Measurements from ENCODE around the gene TP53INP2.
"Not testable (repeated sequence)": the region's sequence is repeated elsewhere in the genome, so short reads cannot be mapped to it uniquely, and the experiment has no call there.

Gene TP53INP2, protein sequence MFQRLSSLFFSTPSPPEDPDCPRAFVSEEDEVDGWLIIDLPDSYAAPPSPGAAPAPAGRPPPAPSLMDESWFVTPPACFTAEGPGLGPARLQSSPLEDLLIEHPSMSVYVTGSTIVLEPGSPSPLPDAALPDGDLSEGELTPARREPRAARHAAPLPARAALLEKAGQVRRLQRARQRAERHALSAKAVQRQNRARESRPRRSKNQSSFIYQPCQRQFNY

DNA sequence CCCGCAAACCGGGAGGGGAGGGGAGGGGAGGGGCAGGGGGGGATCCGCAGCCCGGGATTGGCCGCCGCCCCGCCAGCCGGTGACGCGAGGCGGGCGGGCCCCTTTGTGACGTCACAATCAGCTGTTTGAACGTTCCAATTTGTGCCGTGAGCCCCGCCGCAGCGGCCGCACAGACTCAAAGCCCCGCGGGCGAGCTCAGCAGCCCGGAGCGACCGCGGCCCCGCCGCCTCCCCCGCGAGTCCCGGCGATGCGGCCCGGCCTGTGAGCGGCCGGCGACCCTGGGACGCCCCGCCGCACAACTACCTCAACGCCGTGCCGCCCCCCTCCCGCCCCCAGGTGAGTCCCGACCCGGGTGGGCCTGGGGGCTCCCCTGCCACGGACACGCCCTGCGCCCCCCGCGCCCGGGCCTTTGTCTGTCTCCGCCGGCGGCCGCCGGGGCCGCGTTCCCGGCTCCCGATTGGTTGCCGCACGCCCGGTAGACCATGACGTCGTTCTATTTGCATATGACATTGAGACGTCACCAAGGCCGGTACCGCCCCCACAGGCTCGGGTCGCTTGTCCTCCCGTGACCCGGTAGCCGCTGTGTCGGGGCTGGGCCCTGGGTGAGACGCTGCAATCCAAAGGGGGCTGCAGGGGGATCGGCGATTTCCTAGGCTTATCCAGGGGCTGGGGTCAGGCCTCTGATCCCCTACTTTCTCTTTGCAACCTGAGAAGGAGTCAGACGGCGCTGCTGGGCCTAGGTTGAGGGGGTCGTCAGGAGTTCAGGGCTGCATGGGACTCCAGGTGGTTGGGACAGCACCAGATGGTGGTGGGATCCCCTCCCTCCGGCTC is at the start of gene TP53INP2:
TSS of gene TP53INP2 (plus strand) at position 168 of the 831 bp plus-strand sequence. CDS start 4,396 bp downstream, outside the sequence.
- Histone ChIP-seq H3K27me3 (ENCODE audit: control insufficient read depth, insufficient read depth, low read length) (peaks cover 14% of the 10 kb centered on the region), H3K4me3 (ENCODE audit: low read depth, low read length) (peak within 1 kb of the TSS; percentile 84), H3K9me3 (ENCODE audit: control insufficient read depth, insufficient read depth, low read length) (no peaks in the 10 kb centered on the region), H3K36me3 (ENCODE audit: control insufficient read depth, insufficient read depth, low read length) (no peaks in the 10 kb centered on the region), H3K4me1 (ENCODE audit: control insufficient read depth, insufficient read depth, low read length) (peaks cover 12% of the 10 kb centered on the region), H3K9ac (ENCODE audit: low read depth, low read length) (peak within 1 kb of the TSS; percentile 60)

DNA sequence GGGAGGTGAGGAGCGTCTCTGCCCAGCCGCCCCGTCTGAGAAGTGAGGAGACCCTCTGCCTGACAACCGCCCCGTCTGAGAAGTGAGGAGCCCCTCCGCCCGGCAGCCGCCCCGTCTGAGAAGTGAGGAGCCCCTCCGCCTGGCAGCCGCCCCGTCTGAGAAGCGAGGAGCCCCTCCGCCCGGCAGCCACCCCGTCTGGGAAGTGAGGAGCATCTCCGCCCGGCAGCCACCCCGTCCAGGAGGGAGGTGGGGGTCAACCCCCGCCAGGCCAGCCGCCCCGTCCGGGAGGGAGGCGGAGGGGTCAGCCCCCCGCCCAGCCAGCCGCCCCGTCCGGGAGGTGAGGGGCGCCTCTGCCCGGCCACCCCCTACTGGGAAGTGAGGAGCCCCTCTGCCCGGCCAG is 45.5 kb upstream of the TP53INP2 start:
- H3K9ac ChIP-seq (ENCODE audit: low read depth, low read length); H3K4me3 ChIP-seq (ENCODE audit: low read depth, low read length); H3K27me3 ChIP-seq (ENCODE audit: control insufficient read depth, insufficient read depth, low read length); H3K9me3 ChIP-seq (ENCODE audit: control insufficient read depth, insufficient read depth, low read length); H3K4me1 ChIP-seq (ENCODE audit: control insufficient read depth, insufficient read depth, low read length); H3K36me3 ChIP-seq (ENCODE audit: control insufficient read depth, insufficient read depth, low read length): not testable (repeated sequence)

DNA sequence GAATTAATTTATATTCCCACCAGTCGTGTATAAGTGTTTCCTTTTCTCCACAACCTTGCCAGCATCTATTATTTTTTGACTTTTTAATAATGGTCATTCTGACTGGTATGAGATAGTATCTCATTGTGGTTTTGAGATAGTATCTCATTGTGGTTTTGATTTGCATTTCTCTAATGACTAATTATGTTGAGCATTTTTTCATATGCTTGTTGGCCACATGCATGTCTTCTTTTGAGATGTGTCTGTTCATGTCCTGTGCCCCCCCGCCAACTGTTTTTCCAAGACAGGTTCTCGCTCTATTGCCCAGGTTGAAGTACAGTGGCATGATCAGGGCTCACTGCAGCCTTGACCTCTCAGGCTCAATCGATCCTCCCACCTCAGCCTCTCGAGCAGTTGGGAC is 42.3 kb upstream of the TP53INP2 start:
- H3K27me3 ChIP-seq (ENCODE audit: control insufficient read depth, insufficient read depth, low read length); H3K36me3 ChIP-seq (ENCODE audit: control insufficient read depth, insufficient read depth, low read length); H3K4me3 ChIP-seq (ENCODE audit: low read depth, low read length); H3K9ac ChIP-seq (ENCODE audit: low read depth, low read length); H3K9me3 ChIP-seq (ENCODE audit: control insufficient read depth, insufficient read depth, low read length); H3K4me1 ChIP-seq (ENCODE audit: control insufficient read depth, insufficient read depth, low read length): not testable (repeated sequence)

DNA sequence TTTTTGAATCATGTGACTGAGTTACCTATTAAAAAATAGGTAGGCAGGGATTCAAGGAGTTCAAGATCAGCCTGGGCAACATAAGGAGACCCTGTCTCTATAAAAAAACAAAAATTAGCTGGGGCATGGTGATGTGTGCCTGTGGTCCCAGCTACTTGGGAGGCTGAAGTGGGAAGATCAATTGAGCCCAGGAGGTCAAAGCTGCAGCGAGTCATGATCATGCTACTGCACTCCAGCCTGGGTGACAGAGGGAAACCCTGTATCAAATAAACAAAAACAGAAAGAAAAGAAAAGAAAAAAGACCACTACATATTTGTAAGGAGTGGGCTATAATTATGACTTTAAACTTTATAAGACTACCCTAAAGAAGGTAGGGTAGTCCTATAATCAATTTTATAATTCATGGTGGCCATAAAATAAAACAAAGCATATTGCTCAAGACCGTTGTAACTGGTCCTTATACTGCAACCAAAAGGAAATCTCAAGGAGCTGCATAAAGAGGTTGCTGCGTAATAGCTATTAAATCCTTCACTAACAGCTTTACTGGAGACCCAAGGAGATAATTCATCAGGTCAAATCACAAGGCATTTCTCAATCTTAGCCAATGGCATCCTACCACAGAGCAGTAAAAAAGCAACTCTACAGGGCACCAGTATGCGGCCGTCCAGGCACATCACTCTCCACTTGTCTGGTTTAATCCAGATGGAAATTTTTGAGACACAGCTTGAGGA is 40.8 kb upstream of the TP53INP2 start:
- no peaks in the 10 kb centered on the region for H3K27me3 ChIP-seq (ENCODE audit: control insufficient read depth, insufficient read depth, low read length)
- H3K4me3 ChIP-seq (ENCODE audit: low read depth, low read length) = no peak overlapping the region
- H3K9me3 ChIP-seq (ENCODE audit: control insufficient read depth, insufficient read depth, low read length) = no peaks in the 10 kb centered on the region
- no peak overlapping the region for H3K9ac ChIP-seq (ENCODE audit: low read depth, low read length)
- no peaks in the 10 kb centered on the region for H3K36me3 ChIP-seq (ENCODE audit: control insufficient read depth, insufficient read depth, low read length)
- H3K4me1 ChIP-seq (ENCODE audit: control insufficient read depth, insufficient read depth, low read length) = no peaks in the 10 kb centered on the region

DNA sequence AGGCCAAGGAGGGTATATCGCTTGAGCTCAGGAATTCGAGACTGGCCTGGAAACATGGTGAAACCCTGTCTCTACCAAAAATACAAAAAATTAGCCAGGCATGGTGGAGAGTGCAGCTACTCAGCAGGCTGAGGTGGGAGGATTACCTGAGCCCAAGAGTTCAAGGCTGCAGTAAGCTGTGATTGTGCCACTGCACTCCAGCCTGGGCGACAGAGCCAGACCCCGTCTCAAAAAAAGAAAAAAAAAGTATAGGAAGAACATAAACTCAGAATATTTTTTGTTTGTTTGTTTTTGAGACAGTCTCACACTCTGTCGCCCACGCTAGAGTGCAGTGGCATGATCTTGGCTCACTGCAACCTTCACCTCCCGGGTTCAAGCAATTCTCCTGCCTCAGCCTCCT is 39.4 kb upstream of the TP53INP2 start:
- not testable (repeated sequence) for H3K9ac ChIP-seq (ENCODE audit: low read depth, low read length); H3K9me3 ChIP-seq (ENCODE audit: control insufficient read depth, insufficient read depth, low read length); H3K27me3 ChIP-seq (ENCODE audit: control insufficient read depth, insufficient read depth, low read length); H3K4me3 ChIP-seq (ENCODE audit: low read depth, low read length); H3K36me3 ChIP-seq (ENCODE audit: control insufficient read depth, insufficient read depth, low read length); H3K4me1 ChIP-seq (ENCODE audit: control insufficient read depth, insufficient read depth, low read length)

DNA sequence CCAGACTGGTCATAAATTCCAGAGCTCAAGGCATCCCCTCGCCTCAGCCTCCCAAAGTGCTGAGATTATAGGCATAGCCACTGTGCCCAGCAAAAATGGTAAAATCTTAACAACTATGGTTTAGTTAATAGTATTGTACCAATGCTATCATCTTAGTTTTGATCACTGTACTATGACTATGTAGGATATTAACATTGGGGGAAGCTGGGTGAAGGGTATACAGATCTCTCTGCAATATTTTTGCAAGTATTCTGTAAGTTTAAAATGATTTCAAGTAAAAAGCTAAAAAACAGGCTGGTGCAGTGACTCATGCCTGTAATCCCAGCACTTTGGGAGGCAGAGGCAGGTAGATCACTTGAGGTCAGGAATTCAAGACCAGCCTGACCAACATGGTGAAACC is 35.0 kb upstream of the TP53INP2 start:
- H3K9me3 ChIP-seq (ENCODE audit: control insufficient read depth, insufficient read depth, low read length) = no peaks in the 10 kb centered on the region

DNA sequence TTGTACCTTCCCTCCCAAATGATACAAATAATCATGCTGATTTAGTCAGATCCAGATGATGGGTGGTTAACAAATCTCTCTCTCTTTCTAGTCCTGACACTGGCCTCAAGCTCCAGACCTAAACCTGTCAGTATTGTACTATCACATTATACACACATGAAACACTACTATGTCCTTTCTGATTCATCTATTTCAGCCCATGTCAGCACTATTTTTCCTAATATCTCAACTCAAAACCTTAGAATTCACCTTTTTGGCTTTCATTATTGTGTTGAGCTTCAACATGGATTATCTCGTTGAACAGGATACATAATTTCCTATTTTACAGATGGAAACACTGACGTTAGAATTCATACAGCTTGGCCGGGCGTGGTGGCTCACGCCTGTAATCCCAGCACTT is 30.7 kb upstream of the TP53INP2 start:
- H3K36me3 ChIP-seq (ENCODE audit: control insufficient read depth, insufficient read depth, low read length) = no peaks in the 10 kb centered on the region
- no peak overlapping the region for H3K9ac ChIP-seq (ENCODE audit: low read depth, low read length)
- no peaks in the 10 kb centered on the region for H3K4me1 ChIP-seq (ENCODE audit: control insufficient read depth, insufficient read depth, low read length)
- H3K9me3 ChIP-seq (ENCODE audit: control insufficient read depth, insufficient read depth, low read length) = no peaks in the 10 kb centered on the region
- no peaks in the 10 kb centered on the region for H3K27me3 ChIP-seq (ENCODE audit: control insufficient read depth, insufficient read depth, low read length)
- no peak overlapping the region for H3K4me3 ChIP-seq (ENCODE audit: low read depth, low read length)

More for the DNA sequence above, 35.0 kb upstream of the TP53INP2 start:
- Histone ChIP-seq H3K4me1 (ENCODE audit: control insufficient read depth, insufficient read depth, low read length) (no peaks in the 10 kb centered on the region), H3K9ac (ENCODE audit: low read depth, low read length) (no peak overlapping the region), H3K36me3 (ENCODE audit: control insufficient read depth, insufficient read depth, low read length) (no peaks in the 10 kb centered on the region), H3K27me3 (ENCODE audit: control insufficient read depth, insufficient read depth, low read length) (no peaks in the 10 kb centered on the region), H3K4me3 (ENCODE audit: low read depth, low read length) (no peak overlapping the region)

DNA sequence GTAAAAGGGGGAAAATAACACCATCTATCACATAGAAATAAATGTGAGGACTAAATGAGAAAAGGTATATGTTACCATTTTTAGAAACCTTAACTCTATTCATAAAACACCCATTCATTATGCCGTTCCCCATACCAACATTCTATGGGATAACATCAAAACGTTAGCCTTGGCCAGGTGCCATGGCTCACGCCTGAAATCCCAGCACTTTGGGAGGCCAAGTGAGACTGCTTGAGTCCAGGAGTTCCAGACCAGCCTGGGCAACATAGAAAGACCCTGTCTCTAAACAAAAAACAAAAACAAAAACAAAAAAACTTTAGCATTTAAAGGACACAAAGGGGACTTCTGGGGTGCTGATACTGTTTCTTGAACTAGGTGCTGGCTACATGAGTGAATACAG is 28.6 kb upstream of the TP53INP2 start:
- H3K4me1 ChIP-seq (ENCODE audit: control insufficient read depth, insufficient read depth, low read length) = no peaks in the 10 kb centered on the region
- H3K36me3 ChIP-seq (ENCODE audit: control insufficient read depth, insufficient read depth, low read length) = no peaks in the 10 kb centered on the region
- H3K27me3 ChIP-seq (ENCODE audit: control insufficient read depth, insufficient read depth, low read length) = no peaks in the 10 kb centered on the region
- peak overlapping the region; percentile 93 for H3K4me3 ChIP-seq (ENCODE audit: low read depth, low read length)
- H3K9ac ChIP-seq (ENCODE audit: low read depth, low read length) = no peak overlapping the region
- H3K9me3 ChIP-seq (ENCODE audit: control insufficient read depth, insufficient read depth, low read length) = no peaks in the 10 kb centered on the region

DNA sequence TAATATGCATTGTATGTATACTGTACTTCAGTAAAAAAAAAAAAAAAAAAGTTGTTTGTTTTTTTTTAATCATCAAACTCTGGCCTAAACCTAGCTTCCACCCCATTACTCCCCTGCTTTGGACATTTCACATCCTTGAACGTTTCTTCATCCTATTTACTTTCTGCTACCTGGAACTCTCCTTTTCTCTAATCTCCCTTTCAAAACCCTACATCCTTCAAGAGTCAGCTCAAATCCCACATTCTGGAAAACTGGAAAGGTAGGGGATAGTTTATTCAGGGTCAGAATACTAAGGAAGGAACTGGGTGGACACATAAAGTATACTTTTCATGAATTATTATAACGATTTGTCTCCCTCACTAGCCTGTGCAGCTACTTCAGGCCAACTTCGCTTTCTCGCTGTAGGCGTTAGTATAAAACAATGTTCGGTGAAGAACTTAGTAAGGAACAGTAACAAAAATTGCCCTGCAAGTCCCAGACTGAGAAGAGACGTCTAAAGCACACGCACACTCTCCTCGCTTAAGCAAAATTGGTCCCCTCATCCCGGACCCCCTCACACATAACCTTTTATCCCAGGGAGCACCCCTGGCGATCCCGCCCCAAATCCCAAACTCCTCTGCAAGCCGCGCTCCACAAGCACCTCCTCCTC is 28.0 kb upstream of the TP53INP2 start:
- H3K36me3 ChIP-seq (ENCODE audit: control insufficient read depth, insufficient read depth, low read length) = no peaks in the 10 kb centered on the region
- H3K9me3 ChIP-seq (ENCODE audit: control insufficient read depth, insufficient read depth, low read length) = no peaks in the 10 kb centered on the region
- no peak overlapping the region for H3K9ac ChIP-seq (ENCODE audit: low read depth, low read length)
- no peaks in the 10 kb centered on the region for H3K27me3 ChIP-seq (ENCODE audit: control insufficient read depth, insufficient read depth, low read length)
- H3K4me1 ChIP-seq (ENCODE audit: control insufficient read depth, insufficient read depth, low read length) = no peaks in the 10 kb centered on the region
- peak overlapping the region; percentile 93 for H3K4me3 ChIP-seq (ENCODE audit: low read depth, low read length)

DNA sequence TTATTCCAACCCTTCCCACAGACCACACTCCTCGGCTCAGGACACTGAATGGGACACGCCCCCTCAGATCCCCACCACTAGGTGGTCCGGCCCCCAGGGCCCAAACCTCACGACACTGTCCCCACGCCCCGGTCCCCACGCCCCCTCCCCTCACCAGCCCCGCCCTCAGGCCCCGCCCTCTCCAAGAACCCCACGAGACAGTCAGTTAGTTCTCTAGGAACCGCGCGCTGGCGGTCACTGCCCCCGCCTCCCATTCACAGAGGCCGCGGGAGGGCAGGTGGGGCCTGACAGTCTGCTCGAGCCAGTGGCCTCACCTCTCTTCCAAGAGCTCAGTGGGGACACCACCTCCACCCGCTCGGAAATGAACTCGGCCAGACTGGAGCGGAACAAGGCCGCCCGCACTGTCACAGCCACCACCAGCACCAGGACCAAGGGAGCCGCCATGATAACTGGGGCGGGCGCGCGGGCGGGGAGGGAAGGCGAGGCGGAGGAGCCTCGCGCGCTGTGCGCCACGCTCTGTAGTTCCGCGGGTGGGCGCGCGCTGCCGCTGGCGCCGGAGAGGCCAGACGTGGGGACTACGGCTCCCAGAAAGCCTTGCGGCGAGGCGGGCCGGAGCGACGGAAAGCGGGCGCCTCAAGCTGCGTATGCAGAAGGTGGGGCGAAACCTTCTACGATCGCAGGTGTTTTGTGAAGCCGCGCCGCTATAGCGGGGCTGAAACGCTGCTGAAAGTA is 27.3 kb upstream of the TP53INP2 start, which contains the start of gene PIGU:
TSS of gene PIGU (minus strand) at position 451 of the 732 bp plus-strand sequence. CDS start at position 444, 7 bp downstream.
- Histone ChIP-seq H3K9ac (ENCODE audit: low read depth, low read length) (no peak within 1 kb of the TSS), H3K9me3 (ENCODE audit: control insufficient read depth, insufficient read depth, low read length) (no peaks in the 10 kb centered on the region), H3K4me1 (ENCODE audit: control insufficient read depth, insufficient read depth, low read length) (no peaks in the 10 kb centered on the region), H3K36me3 (ENCODE audit: control insufficient read depth, insufficient read depth, low read length) (no peaks in the 10 kb centered on the region), H3K4me3 (ENCODE audit: low read depth, low read length) (peak within 1 kb of the TSS; percentile 93), H3K27me3 (ENCODE audit: control insufficient read depth, insufficient read depth, low read length) (no peaks in the 10 kb centered on the region)

DNA sequence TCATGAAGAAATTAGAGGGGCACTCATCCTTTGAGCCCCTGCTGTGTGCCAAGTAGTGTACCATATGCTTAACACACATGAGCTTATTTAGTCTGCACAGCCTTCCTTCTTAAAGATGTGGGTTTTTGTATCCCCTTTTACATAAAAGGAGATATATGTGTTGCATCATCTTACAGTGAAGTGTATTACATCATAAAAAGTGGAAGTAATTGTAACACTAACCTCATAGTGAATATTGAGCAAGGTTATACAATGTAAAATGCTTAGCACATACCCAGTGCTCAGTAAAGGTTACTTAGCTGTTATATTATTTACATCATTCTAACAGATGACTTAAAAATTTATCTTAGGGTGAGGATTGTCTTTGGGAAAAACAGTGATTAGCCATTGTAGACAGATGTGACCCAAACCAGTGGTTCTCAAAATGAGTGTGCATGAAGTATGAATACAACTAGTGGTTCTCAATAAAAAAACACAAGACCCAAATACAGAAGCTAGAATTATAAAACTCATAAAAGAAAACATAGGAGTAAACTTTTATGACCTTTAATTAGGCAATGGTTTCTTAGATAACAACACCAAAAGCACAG is 23.5 kb upstream of the TP53INP2 start:
- no peak overlapping the region for H3K9ac ChIP-seq (ENCODE audit: low read depth, low read length)
- H3K4me3 ChIP-seq (ENCODE audit: low read depth, low read length) = no peak overlapping the region
- H3K36me3 ChIP-seq (ENCODE audit: control insufficient read depth, insufficient read depth, low read length) = no peaks in the 10 kb centered on the region
- H3K4me1 ChIP-seq (ENCODE audit: control insufficient read depth, insufficient read depth, low read length) = no peaks in the 10 kb centered on the region
- H3K9me3 ChIP-seq (ENCODE audit: control insufficient read depth, insufficient read depth, low read length) = no peaks in the 10 kb centered on the region
- H3K27me3 ChIP-seq (ENCODE audit: control insufficient read depth, insufficient read depth, low read length) = no peaks in the 10 kb centered on the region
